Measurements from ENCODE around the gene GAL3ST1. TPM values are rescaled to one million over a fixed set of nuclear protein-coding genes. Genes with fewer than 3 reads are reported as not detected.
A peak's percentile ranks its signal among the peaks of the same experiment; 100 is the strongest.
"Not testable (repeated sequence)": the region's sequence is repeated elsewhere in the genome, so short reads cannot be mapped to it uniquely, and the experiment has no call there.

The GAL3ST1 gene
- total and polyA plus RNA-seq, 4 donors, result 1.0 to 19.4 (median 1.5) TPM

DNA sequence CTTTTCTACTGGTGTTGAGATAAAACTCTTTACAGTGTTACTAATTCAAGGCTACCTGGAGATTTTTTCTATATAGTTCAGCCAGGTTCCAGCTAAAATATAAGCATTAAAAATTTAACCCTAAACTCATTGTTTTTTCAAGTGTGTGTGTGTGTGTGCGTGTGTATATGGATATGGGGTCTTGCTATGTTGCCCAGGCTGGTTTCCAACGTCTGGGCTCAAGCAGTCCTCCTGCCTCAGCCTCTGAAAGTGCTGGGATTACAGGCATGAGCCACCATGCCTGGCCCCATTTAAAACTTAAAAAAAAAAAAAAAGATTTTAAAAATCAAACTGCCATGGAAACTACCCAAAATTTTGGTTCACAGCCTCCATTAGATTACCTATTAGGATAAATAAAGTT, 21.7 kb upstream of the GAL3ST1 start (continued):
- TF ChIP-seq, protein P1, sequence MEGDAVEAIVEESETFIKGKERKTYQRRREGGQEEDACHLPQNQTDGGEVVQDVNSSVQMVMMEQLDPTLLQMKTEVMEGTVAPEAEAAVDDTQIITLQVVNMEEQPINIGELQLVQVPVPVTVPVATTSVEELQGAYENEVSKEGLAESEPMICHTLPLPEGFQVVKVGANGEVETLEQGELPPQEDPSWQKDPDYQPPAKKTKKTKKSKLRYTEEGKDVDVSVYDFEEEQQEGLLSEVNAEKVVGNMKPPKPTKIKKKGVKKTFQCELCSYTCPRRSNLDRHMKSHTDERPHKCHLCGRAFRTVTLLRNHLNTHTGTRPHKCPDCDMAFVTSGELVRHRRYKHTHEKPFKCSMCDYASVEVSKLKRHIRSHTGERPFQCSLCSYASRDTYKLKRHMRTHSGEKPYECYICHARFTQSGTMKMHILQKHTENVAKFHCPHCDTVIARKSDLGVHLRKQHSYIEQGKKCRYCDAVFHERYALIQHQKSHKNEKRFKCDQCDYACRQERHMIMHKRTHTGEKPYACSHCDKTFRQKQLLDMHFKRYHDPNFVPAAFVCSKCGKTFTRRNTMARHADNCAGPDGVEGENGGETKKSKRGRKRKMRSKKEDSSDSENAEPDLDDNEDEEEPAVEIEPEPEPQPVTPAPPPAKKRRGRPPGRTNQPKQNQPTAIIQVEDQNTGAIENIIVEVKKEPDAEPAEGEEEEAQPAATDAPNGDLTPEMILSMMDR (IDR thresholded peaks at IDR 0.05; ENCODE audit: low read depth, low read length, missing input control), result no peak
- no peak for TF ChIP-seq TAF1 (conservative IDR thresholded peaks at IDR 0.05)

DNA sequence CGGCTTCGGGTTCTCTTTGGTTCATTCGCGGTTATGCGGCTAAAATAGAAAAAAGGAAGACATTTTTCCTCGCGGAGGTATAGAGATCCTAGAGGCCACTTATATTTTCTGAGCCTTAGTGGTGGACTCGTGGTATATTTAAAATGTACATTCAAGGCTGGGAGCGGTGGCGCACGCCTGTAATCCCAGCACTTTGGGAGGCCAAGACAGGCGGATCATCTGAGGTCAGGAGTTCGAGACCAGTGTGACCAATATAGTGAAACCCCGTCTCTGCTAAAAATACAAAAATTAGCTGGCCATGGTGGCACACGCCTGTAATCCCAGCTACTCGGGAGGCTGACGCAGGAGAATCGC, 17.9 kb upstream of the GAL3ST1 start:
- not testable (repeated sequence) for DNase-seq (ENCODE audit: low spot score)

DNA sequence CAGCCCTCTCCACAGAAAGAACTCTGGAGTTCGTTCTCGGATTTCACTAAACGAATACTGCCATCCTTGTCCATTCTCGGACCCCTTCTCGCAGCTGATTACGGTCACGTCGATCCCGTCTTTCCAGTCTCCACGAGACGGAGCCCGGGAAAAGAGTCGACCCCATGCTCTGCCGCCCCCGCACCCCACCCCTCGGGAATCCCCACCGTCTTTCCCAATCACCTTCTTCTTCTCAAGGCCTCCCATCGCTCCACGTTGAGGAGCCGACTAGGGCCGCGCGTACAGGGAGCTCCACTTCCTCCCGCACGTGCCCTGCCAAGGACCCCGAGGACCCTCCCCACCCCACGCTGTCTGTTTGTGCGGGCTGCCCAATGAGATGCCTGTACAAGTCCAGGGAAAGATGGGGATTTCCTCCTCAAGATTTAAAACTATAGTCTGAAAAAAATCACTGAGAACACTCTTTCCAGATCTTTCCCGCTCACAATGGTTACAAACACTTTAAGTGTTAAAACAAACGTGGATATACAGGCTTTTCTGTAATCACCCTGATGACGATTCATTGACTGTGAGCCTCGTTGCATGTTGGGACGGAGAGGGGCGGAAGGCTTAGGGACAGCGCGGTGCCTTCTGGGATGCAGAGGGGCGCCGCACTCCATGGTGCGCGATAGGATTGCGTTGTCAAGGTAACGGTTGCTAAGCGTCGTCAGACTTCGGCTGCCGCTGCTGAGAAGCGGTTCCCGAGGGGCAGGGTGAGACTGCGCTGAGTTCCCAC, 17.3 kb upstream of the GAL3ST1 start, which contains the start of gene PES1:
PES1 (minus strand) TSS at position 323 of the 772 bp plus-strand sequence; CDS start at position 246, 77 bp downstream.
- TF ChIP-seq TAF1 (conservative IDR thresholded peaks at IDR 0.05) (no peak), RAD21 (IDR thresholded peaks at IDR 0.05) (peak; percentile 30 to 39), NR2F2 (IDR thresholded peaks at IDR 0.05) (no peak), YY1 (IDR thresholded peaks at IDR 0.05) (peak; percentile 67), EGR1 (IDR thresholded peaks at IDR 0.05; ENCODE audit: low read depth in 2 of 2) (peak in 1 of 2 donors; percentile 28), SP1 (IDR thresholded peaks at IDR 0.05) (peak; percentile 71), GABPA (IDR thresholded peaks at IDR 0.05 in 1 of 2, conservative IDR thresholded peaks at IDR 0.05 in 1 of 2) (peak in 1 of 2 donors; percentile 86), HNF4G (IDR thresholded peaks at IDR 0.05) (no peak), FOXA1 (IDR thresholded peaks at IDR 0.05) (no peak), HNF4A (conservative IDR thresholded peaks at IDR 0.05) (no peak), JUND (IDR thresholded peaks at IDR 0.05) (peak; percentile 38 to 71), FOXA2 (IDR thresholded peaks at IDR 0.05) (no peak), RXRA (IDR thresholded peaks at IDR 0.05) (no peak)
- TF ChIP-seq, protein P2, sequence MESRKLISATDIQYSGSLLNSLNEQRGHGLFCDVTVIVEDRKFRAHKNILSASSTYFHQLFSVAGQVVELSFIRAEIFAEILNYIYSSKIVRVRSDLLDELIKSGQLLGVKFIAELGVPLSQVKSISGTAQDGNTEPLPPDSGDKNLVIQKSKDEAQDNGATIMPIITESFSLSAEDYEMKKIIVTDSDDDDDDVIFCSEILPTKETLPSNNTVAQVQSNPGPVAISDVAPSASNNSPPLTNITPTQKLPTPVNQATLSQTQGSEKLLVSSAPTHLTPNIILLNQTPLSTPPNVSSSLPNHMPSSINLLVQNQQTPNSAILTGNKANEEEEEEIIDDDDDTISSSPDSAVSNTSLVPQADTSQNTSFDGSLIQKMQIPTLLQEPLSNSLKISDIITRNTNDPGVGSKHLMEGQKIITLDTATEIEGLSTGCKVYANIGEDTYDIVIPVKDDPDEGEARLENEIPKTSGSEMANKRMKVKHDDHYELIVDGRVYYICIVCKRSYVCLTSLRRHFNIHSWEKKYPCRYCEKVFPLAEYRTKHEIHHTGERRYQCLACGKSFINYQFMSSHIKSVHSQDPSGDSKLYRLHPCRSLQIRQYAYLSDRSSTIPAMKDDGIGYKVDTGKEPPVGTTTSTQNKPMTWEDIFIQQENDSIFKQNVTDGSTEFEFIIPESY (IDR thresholded peaks at IDR 0.05), result peak; percentile 90
- TF ChIP-seq, protein P3, sequence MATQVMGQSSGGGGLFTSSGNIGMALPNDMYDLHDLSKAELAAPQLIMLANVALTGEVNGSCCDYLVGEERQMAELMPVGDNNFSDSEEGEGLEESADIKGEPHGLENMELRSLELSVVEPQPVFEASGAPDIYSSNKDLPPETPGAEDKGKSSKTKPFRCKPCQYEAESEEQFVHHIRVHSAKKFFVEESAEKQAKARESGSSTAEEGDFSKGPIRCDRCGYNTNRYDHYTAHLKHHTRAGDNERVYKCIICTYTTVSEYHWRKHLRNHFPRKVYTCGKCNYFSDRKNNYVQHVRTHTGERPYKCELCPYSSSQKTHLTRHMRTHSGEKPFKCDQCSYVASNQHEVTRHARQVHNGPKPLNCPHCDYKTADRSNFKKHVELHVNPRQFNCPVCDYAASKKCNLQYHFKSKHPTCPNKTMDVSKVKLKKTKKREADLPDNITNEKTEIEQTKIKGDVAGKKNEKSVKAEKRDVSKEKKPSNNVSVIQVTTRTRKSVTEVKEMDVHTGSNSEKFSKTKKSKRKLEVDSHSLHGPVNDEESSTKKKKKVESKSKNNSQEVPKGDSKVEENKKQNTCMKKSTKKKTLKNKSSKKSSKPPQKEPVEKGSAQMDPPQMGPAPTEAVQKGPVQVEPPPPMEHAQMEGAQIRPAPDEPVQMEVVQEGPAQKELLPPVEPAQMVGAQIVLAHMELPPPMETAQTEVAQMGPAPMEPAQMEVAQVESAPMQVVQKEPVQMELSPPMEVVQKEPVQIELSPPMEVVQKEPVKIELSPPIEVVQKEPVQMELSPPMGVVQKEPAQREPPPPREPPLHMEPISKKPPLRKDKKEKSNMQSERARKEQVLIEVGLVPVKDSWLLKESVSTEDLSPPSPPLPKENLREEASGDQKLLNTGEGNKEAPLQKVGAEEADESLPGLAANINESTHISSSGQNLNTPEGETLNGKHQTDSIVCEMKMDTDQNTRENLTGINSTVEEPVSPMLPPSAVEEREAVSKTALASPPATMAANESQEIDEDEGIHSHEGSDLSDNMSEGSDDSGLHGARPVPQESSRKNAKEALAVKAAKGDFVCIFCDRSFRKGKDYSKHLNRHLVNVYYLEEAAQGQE (IDR thresholded peaks at IDR 0.05), result peak; percentile 61
- TF ChIP-seq, protein P4, sequence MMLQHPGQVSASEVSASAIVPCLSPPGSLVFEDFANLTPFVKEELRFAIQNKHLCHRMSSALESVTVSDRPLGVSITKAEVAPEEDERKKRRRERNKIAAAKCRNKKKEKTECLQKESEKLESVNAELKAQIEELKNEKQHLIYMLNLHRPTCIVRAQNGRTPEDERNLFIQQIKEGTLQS (IDR thresholded peaks at IDR 0.05), result no peak
- TF ChIP-seq, protein P1 (IDR thresholded peaks at IDR 0.05; ENCODE audit: low read depth, low read length, missing input control), result no peak
- TF ChIP-seq, protein P5, sequence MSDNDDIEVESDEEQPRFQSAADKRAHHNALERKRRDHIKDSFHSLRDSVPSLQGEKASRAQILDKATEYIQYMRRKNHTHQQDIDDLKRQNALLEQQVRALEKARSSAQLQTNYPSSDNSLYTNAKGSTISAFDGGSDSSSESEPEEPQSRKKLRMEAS (IDR thresholded peaks at IDR 0.05), result peak; percentile 99
- H3K9ac ChIP-seq (ENCODE audit: low read depth in 1 of 2, low read length in 2 of 2), result peak within 1 kb of the TSS; percentile 97 to 99
- H3K36me3 ChIP-seq (ENCODE audit: control insufficient read depth in 4 of 4, insufficient read depth in 3 of 4, low read depth in 1 of 4, low read length in 3 of 4), result peaks cover 9 to 23% (median 21%) of the 10 kb centered on the region in 4 donors
- peak within 1 kb of the TSS; percentile 83 to 98 (median 98) for H3K4me3 ChIP-seq (ENCODE audit: low read depth in 1 of 3, low read length in 3 of 3)
- WGBS, result under 1% methylated on average over 49 of the region's 49 CpGs
- peaks cover 0 to 18% (median 12%) of the 10 kb centered on the region in 4 donors for H3K4me1 ChIP-seq (ENCODE audit: control insufficient read depth in 4 of 4, insufficient read depth in 4 of 4, low read length in 3 of 4)
- H3K9me3 ChIP-seq (ENCODE audit: control insufficient read depth in 4 of 4, low read length in 3 of 4), result no peaks in the 10 kb centered on the region
- peak within 1 kb of the TSS; percentile 77 to 89 for H3K27ac ChIP-seq (ENCODE audit: low read depth in 1 of 2, low read length in 2 of 2)
- no peaks in the 10 kb centered on the region for H3K27me3 ChIP-seq (ENCODE audit: control insufficient read depth in 4 of 4, insufficient read depth in 4 of 4, low read length in 3 of 4)
- DNase-seq (ENCODE audit: low spot score), result peak; percentile 95

More for the DNA sequence above, 17.9 kb upstream of the GAL3ST1 start:
- not testable (repeated sequence) for H3K27ac ChIP-seq (ENCODE audit: low read depth in 1 of 2, low read length in 2 of 2); H3K9me3 ChIP-seq (ENCODE audit: control insufficient read depth in 4 of 4, low read length in 3 of 4); H3K27me3 ChIP-seq (ENCODE audit: control insufficient read depth in 4 of 4, insufficient read depth in 4 of 4, low read length in 3 of 4); H3K9ac ChIP-seq (ENCODE audit: low read depth in 1 of 2, low read length in 2 of 2)
- Histone ChIP-seq H3K4me3 (ENCODE audit: low read depth in 1 of 3, low read length in 3 of 3) (peak overlapping the region in 1 of 3 donors; percentile 17), H3K4me1 (ENCODE audit: control insufficient read depth in 4 of 4, insufficient read depth in 4 of 4, low read length in 3 of 4) (peaks cover 0 to 18% (median 12%) of the 10 kb centered on the region in 4 donors), H3K36me3 (ENCODE audit: control insufficient read depth in 4 of 4, insufficient read depth in 3 of 4, low read depth in 1 of 4, low read length in 3 of 4) (peaks cover 9 to 18% (median 16%) of the 10 kb centered on the region in 4 donors)
- WGBS, result 34% methylated on average over 18 of the region's 18 CpGs
- peak; percentile 1 for TF ChIP-seq YY1 (IDR thresholded peaks at IDR 0.05)

Data from liver (tissue), 9 donors.